ENCODE measurements around the gene GRIN3A.

DNA sequence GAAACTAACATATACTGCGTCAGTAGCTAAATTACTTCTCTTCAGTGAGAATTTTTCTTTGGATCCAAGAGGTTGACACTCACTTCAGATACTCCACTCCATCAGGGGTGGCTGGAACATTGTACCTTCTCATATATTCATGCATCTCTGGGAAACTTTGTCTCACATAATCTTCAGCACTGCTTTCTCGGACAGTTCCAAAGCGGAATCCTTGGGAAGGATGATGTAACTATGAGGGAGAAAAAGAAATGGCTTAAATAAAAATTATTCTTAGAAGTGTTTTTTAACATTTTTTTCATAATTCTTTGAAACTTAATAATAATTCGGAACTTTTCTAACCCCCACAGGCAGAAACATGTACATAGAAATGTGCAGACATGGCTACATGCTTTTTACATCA lies 110.3 kb downstream of the GRIN3A start:
- TF ChIP-seq YY1 (IDR thresholded peaks at IDR 0.05; ENCODE audit: low read depth), result no peak
- no peak for TF ChIP-seq FOXM1 (IDR thresholded peaks at IDR 0.05; ENCODE audit: borderline replicate concordance, low read depth)
